ENCODE results near the gene TROAP. TPM values are rescaled to one million over a fixed set of nuclear protein-coding genes. Genes with fewer than 3 reads are reported as not detected.

Gene TROAP
- total and polyA plus RNA-seq, 9 of the 15 experiments (the other 6 are each of a cell fraction or from before 2014, with no cell fraction given) = 46.4 to 171 (median 59.8) TPM

DNA sequence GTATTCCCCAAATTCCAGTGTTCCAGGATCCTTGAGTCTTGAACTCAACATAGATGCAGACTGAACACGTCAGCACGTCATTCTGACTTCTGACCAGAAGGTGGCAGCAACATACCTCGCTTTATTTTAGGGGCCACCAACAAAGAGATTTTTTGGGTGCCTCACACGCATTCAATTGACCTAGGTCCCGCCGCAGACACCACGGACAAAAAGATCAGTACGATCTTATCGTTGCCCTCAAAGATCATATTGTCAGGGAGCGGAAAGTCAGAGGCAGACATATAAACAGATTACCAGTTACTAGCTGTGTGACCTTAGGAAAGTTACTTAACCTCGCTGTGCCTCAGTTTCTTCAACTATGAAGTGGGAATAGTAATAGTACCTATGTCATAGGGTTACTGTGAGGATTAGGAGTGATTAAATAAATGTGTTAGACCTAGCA is 34.6 kb upstream of the TROAP start (continued):
- TF ChIP-seq, protein P1, sequence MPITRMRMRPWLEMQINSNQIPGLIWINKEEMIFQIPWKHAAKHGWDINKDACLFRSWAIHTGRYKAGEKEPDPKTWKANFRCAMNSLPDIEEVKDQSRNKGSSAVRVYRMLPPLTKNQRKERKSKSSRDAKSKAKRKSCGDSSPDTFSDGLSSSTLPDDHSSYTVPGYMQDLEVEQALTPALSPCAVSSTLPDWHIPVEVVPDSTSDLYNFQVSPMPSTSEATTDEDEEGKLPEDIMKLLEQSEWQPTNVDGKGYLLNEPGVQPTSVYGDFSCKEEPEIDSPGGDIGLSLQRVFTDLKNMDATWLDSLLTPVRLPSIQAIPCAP (CRISPR knock-in tag; IDR thresholded peaks at IDR 0.05; ENCODE audit: borderline replicate concordance) = no peak
- no peak for TF ChIP-seq POLR2G (IDR thresholded peaks at IDR 0.05; ENCODE audit: low read depth, low read length)
- TF ChIP-seq, protein P2, sequence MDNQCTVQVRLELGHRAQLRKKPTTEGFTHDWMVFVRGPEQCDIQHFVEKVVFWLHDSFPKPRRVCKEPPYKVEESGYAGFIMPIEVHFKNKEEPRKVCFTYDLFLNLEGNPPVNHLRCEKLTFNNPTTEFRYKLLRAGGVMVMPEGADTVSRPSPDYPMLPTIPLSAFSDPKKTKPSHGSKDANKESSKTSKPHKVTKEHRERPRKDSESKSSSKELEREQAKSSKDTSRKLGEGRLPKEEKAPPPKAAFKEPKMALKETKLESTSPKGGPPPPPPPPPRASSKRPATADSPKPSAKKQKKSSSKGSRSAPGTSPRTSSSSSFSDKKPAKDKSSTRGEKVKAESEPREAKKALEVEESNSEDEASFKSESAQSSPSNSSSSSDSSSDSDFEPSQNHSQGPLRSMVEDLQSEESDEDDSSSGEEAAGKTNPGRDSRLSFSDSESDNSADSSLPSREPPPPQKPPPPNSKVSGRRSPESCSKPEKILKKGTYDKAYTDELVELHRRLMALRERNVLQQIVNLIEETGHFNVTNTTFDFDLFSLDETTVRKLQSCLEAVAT (IDR thresholded peaks at IDR 0.05) = no peak
- TF ChIP-seq NBN (IDR thresholded peaks at IDR 0.05; ENCODE audit: low read depth) = no peak; the same call in 1 of the 2 replicates
- TF ChIP-seq, protein P3, sequence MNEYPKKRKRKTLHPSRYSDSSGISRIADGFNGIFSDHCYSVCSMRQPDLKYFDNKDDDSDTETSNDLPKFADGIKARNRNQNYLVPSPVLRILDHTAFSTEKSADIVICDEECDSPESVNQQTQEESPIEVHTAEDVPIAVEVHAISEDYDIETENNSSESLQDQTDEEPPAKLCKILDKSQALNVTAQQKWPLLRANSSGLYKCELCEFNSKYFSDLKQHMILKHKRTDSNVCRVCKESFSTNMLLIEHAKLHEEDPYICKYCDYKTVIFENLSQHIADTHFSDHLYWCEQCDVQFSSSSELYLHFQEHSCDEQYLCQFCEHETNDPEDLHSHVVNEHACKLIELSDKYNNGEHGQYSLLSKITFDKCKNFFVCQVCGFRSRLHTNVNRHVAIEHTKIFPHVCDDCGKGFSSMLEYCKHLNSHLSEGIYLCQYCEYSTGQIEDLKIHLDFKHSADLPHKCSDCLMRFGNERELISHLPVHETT (CRISPR knock-in tag; conservative IDR thresholded peaks at IDR 0.05 in 1 of 2, IDR thresholded peaks at IDR 0.05 in 1 of 2) = no peak
- TF ChIP-seq NFATC3 (IDR thresholded peaks at IDR 0.05) = no peak
- TF ChIP-seq CTBP1 (IDR thresholded peaks at IDR 0.05; ENCODE audit: borderline replicate concordance) = no peak; the same call in 1 of the 2 replicates
- TF ChIP-seq MAFG (tag; conservative IDR thresholded peaks at IDR 0.05) = no peak
- TF ChIP-seq, protein P4, sequence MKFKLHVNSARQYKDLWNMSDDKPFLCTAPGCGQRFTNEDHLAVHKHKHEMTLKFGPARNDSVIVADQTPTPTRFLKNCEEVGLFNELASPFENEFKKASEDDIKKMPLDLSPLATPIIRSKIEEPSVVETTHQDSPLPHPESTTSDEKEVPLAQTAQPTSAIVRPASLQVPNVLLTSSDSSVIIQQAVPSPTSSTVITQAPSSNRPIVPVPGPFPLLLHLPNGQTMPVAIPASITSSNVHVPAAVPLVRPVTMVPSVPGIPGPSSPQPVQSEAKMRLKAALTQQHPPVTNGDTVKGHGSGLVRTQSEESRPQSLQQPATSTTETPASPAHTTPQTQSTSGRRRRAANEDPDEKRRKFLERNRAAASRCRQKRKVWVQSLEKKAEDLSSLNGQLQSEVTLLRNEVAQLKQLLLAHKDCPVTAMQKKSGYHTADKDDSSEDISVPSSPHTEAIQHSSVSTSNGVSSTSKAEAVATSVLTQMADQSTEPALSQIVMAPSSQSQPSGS (CRISPR knock-in tag; IDR thresholded peaks at IDR 0.05) = no peak

Data from K562 (cell line).